Measurements from ENCODE around the gene C10orf53. TPM values are rescaled to one million over a fixed set of nuclear protein-coding genes. Genes with fewer than 3 reads are reported as not detected.

Gene C10orf53
- not detected for total RNA-seq

GRCh38 chr10:49679480-49679893, at the start of gene C10orf53:
TSS of gene C10orf53 (plus strand) at chr10:49679651. CDS start at chr10:49679698, 47 bp downstream.
- peak in 1 of 2 donors; percentile 62 for DNase-seq (ENCODE audit: low spot score in 2 of 2)
- FAIRE-seq = no peak

- no peak for DNase-seq (ENCODE audit: low spot score in 2 of 2)
- no peak for FAIRE-seq
Measured at GRCh38 chr10:49631975-49632374, 47.5 kb upstream of the C10orf53 start.

GRCh38 chr10:49632406-49633317, 46.8 kb upstream of the C10orf53 start:
- no peak for FAIRE-seq
- no peak for DNase-seq (ENCODE audit: low spot score in 2 of 2)

GRCh38 chr10:49633327-49634068, 46.0 kb upstream of the C10orf53 start:
- DNase-seq (ENCODE audit: low spot score in 2 of 2) (no peak), FAIRE-seq (no peak)

- FAIRE-seq (no peak), DNase-seq (ENCODE audit: low spot score in 2 of 2) (no peak)
Measured at GRCh38 chr10:49634069-49634660, 45.3 kb upstream of the C10orf53 start.

GRCh38 chr10:49642311-49642710, 37.1 kb upstream of the C10orf53 start:
- DNase-seq (ENCODE audit: low spot score in 2 of 2) (no peak), FAIRE-seq (no peak)

- FAIRE-seq (no peak), DNase-seq (ENCODE audit: low spot score in 2 of 2) (no peak)
Measured at GRCh38 chr10:49643241-49644034, 36.0 kb upstream of the C10orf53 start.

GRCh38 chr10:49644035-49644646, 35.3 kb upstream of the C10orf53 start:
- FAIRE-seq (no peak), DNase-seq (ENCODE audit: low spot score in 2 of 2) (no peak)

- DNase-seq (ENCODE audit: low spot score in 2 of 2) (no peak), FAIRE-seq (no peak)
Measured at GRCh38 chr10:49645417-49645816, 34.0 kb upstream of the C10orf53 start.

- no peak for FAIRE-seq
- DNase-seq (ENCODE audit: low spot score in 2 of 2) = no peak
Measured at GRCh38 chr10:49645871-49646870, 33.3 kb upstream of the C10orf53 start.

- FAIRE-seq (no peak), DNase-seq (ENCODE audit: low spot score in 2 of 2) (no peak)
Measured at GRCh38 chr10:49647554-49647953, 31.9 kb upstream of the C10orf53 start.

- FAIRE-seq (no peak), DNase-seq (ENCODE audit: low spot score in 2 of 2) (no peak)
Measured at GRCh38 chr10:49647985-49648795, 31.3 kb upstream of the C10orf53 start.

GRCh38 chr10:49649294-49649693, 30.2 kb upstream of the C10orf53 start:
- no peak for FAIRE-seq
- DNase-seq (ENCODE audit: low spot score in 2 of 2) = no peak

- DNase-seq (ENCODE audit: low spot score in 2 of 2) (no peak), FAIRE-seq (no peak)
Measured at GRCh38 chr10:49649936-49650723, 29.3 kb upstream of the C10orf53 start.

- DNase-seq (ENCODE audit: low spot score in 2 of 2) (no peak), FAIRE-seq (no peak)
Measured at GRCh38 chr10:49650724-49651034, 28.8 kb upstream of the C10orf53 start.

- FAIRE-seq = no peak
- no peak for DNase-seq (ENCODE audit: low spot score in 2 of 2)
Measured at GRCh38 chr10:49651039-49651835, 28.2 kb upstream of the C10orf53 start.

All from frontal cortex (tissue), 4 donors.